ENCODE measurements around the gene ZSCAN10.
A peak's percentile ranks its signal among the peaks of the same experiment; 100 is the strongest.

ZSCAN10 gene

DNA sequence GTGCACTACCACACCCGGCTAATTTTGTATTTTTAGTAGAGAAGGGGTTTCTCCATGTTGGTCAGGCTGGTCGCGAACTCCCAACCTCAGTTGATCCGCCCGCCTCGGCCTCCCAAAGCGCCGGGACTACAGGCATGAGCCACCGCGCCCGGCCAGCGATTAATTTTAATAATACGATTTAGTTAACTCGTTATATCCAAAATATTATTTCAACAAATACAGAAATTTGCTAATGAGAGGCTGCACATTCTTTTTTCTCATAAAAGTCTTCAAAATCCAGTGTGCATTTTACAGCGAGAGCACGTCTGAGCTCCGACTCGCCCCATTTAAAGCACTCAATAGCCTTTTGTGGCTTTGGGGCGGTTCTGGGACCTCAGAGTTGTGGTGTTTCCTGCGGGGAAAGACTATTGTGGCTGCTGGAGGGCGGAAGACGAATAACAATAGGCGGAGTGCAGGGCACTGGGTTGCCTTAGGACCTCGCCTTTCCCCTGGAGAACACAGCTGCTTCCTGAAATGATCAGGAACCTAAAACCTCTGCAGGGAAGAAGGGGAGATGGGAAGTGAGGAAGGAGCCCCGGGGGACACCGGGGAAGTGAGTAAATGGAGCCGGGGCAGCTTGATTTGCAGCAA is 2.9 kb upstream of the ZSCAN10 start:
- no peak for DNase-seq

DNA sequence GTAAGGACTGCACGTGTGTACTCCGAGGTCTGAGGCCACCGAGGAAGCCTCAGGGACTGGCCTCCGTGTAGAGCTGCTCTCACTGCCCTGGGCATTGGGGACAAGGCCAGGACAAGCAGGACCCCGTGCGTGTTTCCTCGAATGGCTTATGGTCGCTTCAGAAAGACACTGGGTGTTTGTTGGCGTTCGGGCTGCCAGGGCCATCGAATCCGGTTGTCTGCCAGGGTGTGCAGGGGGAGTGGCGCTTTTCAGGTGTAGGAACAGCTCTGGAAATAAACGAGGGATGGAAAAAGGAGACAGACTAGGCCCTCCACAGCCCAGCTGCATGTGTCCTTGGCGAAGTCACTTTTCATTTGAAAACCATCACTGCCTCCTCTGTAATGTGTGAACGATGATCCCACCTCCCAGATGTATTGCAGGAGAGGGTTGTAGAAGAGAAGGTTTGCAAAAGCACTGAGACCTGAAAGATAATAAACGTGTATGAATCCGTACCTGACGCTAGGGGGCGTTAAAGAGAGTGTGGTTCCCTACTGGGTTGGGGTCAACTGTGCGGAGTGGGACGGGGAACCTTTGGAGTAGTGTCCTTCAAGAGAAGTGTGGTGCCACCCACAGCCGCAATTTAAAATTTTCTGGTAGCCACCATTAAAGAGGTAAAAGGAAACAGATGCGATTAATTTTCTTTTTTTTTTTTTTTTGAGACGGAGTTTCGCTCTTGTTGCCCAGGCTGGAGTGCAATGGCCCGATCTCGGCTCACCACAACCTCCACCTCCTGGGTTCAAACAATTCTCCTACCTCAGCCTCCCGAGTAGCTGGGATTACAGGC is 2.1 kb upstream of the ZSCAN10 start:
- DNase-seq, result no peak

DNA sequence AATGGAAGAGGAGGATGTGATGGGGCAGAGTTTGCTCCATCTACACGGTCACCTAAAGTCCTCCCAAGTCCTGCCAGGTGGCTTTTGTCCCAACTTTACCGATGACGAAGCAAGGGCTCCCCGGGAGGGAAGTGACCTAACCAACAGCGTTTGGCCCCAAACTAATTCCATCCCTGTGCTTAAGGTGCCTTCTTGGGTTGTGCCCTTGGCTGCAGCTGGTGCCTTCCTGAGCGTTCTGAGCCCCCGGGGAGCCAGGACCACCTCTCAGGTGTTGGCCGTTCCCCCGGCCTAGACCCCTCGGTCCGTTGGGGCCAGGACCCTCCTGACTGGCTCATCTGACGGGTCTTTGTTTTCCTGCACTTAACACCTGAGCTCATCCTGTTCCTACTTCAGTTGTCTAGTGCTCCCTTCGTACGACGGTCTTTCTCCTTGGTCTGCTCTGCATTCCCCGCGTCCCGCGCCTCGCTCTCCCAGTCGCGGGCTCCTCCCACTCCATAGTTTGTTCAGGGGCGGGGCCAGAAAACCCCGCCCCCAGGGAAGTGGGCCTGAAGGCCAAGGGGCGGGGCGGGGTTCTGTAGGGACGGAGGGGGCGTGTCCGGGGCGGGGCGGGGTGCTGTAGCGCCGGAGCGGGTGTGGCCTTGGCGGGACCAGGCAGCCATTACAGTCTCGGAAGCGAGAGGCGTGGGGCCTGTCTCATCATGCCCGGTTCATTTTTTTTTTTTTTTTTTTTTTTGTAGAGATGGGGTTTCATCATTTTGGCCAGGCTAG is 822 bp upstream of the ZSCAN10 start:
- DNase-seq, result peak; percentile 79

DNA sequence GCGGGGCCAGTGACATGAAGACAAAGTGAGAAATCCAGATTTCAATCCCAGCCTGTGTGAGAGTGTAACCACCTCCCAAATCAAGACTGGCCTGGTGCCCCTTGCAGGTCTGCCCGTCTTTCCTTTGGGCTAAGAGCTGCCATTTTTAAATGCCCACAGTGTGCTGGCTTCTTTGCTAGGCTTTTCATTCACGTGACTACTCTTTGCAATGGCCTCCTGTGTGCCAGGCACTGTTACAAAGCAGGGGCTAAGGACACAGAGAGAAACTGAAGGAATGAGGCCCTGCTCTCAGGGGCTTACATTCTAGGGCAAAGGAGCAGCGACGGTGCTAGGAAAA is 269 bp upstream of the ZSCAN10 start:
- DNase-seq, result no peak

DNA sequence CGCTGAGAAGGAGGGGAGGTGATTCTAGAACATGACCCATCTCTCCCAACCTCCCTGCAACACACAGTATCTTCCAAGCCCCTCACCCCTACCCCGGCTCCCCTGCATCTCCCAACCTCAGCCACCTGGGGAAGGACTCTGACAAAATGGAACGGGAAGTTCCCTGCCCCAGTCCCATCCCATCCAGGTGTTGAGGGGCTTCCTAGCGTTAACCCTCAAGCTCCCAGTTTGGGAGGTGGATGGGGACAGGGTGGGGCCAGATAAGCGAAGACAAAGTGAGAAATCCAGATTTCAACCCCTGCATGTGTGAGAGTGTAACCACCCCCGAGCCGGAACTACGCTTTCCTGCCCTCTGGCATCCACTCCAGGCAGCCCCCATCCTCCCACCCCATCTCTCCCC is 1.8 kb downstream of the ZSCAN10 start:
- DNase-seq, result no peak

DNA sequence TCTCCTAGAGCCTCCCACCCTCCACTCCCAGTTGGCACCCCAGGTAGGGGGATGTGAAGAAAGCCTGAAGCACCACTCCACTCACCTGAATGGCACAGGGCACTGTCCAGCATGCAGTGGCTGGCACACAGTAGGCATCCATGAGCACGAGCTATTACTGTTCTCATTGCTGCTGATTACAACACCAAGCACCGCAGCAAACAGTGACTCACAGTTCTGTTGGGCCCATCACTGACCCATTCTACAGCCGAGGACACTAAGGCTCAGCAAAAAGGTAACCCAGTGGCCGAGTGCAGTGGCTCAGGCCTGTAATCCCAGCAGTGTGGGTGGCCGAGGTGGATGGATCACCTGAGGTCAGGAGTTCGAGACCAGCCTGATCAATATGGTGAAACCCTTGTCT is 2.7 kb downstream of the ZSCAN10 start:
- DNase-seq, result no peak

DNA sequence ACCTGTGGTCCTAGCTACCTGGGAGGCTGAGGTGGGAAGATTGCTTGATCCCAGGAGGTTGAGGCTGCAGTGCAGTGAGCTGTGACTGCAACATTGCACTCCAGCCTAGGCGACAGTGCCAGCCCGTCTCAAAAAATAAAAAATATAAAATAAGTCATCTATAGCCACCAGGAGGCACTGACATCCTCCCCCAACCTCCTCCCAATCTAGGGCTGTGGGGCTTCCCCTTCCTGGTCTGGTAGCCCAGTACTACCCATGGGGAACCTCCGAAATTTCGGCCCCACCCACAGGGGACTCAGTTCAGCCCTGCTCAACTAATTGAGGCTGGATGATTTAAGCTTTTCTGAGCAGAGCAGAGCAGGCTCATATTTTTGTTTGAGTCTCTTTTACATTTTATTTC is 3.2 kb downstream of the ZSCAN10 start:
- DNase-seq, result peak; percentile 31

DNA sequence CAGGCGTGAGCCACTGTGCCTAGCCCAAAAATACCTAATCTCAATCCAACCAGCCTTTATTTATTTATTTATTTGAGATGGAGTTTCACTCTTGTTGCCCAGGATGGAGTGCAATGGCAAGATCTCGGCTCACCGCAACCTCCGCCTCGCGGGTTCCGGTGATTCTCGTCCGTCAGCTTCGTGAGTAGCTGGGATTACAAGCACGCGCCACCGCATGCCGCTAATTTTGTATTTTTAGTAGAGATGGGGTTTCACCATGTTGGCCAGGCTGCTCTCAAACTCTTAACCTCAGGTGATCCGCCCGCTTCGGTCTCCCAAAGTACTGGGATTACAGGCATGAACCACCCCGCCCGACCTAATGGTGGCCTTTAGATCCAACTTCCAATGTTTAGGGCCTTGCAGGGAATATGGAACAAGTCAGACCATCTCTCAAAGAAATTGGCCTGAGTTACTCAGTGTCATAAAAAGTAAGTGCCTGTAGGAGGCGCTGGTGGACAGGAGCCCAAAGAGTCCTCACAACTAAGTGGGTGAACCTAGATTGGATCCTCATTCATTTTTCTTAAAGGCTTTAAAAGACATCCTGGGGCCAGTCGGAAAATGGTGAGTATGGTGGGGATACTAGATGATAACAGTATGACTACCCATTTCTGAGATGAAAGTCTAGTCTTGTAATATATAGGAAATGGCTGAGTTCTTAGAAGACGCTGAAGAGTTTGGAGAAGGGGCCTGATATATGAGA is 4.6 kb downstream of the ZSCAN10 start:
- DNase-seq, result no peak

DNA sequence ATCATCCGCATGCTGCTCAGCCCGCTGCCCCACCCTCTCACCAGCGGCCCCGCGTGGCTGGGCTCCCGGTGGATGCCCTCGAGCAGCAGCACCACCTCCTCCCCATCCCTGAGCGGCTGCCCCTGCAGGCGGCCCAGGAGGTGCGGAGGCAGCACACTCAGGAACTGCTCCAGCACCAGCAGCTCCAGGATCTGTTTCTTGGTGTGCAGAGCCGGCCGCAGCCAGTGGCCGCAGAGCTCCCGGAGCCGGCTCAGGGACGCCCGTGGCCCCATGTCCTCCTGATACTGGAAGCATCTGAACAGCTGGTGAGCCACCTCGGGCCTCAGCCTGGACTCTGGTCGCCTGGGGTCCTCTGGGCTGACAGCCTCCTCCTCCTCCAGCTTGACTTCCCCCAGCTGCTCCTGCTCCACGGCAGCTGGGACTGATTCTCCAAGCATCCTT is 6.6 kb downstream of the ZSCAN10 start:
- DNase-seq, result no peak

DNA sequence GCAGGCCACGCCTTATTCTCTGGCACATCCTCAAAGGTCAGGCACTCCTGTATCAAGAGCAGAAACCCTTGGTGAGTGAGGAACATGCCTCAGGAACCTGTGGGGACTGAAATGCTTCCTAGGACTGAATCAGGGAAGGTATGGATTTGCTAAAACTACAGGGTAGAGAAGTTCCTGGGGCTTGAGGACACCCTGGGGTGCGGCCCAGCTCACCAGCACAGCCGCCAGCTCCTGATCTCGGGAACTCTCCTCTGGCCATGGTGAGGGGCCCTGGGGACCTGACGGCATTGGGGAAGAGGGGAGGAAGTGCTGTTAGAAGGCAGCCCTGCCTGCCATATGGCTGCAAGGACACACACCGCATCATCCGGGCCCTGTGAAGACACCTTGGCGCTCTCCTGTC is 7.5 kb downstream of the ZSCAN10 start:
- DNase-seq, result no peak

DNA sequence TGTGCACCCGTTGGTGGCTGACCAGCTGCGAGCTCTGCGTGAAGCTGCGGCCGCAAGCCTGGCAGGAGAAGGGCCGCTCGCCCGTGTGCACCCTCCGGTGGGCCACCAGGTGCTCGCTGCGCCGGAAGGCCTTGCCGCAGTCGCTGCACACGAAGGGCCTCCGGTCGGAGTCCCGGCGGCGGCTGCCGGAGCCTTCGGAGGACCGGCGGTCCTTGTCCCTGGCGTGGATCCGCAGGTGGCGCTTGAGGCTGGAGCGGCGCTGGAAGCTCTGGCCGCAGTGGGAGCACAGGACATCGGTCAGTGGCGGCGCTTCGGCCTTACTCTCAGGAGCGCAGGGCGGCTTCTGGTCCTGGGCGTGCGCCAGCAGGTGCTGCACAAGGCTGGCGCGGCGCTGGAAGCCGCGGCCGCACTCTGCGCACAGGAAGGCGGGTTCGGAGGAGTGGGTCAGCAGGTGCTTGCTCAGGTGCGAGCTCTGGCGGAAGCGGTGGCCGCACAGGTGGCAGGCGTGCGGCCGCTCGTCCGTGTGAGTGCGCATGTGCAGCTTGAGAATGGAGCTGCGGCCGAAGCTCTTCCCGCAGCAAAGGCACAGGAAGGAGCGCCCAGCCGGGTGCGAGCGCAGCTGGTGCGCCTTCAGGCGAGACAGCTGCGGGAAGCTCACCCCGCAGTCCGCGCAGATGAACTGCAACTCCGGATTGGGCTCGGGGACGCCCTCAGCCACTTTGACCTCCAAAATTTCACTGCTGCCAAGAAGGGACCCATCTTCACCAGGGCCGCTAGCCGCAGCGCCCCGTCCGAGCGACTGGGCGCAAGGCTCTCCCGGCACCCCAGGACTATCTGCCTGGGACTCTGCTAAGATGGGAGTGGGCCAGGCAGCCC is 9.1 kb downstream of the ZSCAN10 start:
- no peak for DNase-seq

DNA sequence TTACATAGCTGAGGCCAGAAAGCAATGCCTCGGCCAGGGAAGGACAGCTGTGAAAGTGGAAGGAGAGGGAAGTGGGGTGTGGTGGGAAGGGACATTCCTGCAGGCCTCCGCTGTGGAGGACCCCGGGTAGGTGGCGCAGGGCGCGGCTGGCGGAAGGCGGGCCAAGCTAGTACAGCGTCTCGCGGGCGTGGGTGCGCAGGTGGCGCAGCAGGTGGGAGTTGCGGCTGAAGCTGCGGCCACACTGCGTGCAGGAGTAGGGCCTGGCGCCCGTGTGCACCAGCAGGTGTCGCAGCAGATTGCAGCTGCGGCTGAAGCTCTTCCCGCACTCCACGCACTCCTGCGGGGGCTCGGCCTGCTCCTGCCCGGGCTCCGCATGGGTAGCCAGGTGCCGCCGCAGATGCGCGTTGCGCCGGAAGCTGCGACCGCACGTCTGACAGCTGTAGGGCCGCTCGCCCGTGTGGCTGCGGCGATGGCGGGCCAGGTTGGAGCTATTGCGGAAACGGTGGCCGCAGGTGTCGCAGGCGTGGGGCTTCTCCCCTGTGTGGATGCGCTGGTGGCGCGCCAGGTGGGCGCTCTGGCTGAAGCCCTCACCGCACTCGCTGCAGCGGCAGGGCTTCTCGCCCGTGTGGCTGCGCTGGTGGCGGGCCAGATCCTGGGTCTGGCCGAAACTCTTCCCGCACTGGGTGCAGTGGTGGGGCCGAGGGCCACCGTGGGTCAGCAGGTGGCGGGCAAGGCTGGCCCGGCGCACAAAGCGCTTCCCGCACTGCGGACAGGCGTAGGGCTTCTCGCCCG is 10.0 kb downstream of the ZSCAN10 start:
- DNase-seq, result no peak

DNA sequence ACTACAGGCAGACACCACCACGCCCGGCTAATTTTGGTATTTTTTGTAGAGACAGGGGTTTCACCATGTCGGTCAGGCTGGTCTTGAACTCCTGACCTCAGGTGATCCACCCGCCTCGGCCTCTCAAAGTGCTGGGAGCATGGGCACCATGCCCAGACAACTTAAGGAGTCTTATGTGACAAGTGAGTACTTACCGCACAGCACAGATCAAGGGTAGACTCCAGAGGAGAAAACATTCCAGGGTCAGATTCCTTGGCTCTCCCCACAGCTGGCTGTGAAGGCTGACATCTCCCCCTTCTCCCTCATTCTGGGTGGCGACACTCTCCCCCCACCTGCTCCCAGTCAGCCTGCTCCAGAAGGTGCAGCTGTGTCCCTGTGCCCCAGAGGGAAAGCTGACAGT is 10.6 kb downstream of the ZSCAN10 start:
- no peak for DNase-seq

DNA sequence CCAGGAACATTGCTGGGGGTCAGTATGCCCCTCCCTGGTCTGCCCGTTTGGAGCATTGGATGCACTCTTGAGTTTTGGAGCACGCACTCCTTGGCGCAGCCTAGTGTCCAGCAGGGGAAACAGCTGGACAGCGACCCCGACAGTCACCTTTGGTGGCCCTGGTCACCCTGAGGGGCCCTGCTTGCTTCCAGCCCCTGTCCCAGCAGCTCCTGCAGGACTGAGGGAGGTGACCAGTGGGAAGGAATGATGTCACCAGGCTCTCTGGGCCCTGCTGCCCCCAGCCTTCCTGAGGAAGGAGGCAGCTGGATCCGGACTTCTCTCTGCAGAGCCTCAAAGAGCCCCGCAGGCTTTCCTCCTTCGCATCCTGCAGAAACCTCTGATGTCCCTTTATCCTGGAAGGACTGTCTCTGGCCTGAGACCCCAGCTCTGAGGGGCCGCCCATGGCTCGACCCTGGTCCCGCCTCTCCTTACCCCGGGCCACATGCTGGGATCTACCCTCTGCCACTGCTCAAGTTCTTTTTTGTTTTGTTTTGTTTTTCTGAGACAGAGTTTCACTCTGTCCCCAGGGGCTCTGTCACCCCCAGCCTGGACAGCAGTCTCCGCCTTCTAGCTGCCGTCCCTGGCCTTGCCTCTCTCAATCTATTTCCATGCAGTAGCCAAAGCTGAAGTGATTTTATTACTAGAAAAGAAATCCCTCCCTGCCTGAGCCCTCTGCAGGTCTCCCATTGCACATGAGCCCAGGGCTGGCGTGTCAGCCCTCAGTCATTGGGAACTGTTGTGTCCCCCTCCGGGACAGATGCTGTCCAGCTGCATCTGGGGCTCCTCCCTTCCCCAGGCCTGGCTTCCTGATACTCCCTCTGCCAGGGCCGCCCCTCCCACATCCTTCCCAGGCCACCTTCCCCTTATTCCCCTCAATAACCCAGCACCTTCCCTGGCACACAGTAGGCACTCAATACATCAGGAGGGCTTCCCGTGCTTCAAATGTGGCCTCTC is 11.6 kb downstream of the ZSCAN10 start:
- no peak for DNase-seq

DNA sequence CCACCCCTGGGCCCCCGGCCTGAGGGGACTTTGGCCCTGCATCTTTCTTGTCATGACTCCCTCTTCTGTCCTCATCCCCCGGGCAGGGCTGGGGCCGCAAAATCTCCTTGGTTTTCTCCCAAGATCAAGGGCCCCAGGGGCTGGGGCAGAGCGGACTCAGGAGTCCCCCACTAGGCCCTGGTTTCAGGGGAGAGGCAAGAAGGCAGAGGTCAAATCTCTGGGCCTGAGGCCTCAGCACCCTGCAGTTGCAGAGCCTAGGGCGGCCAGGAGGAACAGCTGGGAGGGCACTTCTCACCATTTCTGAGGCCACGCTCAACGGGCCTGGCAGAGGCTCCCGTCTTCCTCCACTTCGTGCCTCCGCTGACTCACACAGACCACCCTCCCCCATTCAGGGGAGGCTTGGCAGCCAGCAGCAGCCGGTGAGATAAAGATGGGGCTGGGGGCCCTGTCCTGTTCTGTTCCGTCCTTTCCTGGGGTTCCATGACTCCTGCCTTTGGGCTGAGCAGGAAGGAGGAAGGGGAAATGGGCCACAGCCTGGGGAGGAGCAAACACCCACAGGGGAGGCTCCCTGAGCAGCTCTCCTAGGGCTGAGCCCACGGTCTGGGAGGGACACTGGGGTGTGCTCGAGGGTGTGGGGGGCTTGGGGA is 12.4 kb downstream of the ZSCAN10 start:
- DNase-seq, result no peak

DNA sequence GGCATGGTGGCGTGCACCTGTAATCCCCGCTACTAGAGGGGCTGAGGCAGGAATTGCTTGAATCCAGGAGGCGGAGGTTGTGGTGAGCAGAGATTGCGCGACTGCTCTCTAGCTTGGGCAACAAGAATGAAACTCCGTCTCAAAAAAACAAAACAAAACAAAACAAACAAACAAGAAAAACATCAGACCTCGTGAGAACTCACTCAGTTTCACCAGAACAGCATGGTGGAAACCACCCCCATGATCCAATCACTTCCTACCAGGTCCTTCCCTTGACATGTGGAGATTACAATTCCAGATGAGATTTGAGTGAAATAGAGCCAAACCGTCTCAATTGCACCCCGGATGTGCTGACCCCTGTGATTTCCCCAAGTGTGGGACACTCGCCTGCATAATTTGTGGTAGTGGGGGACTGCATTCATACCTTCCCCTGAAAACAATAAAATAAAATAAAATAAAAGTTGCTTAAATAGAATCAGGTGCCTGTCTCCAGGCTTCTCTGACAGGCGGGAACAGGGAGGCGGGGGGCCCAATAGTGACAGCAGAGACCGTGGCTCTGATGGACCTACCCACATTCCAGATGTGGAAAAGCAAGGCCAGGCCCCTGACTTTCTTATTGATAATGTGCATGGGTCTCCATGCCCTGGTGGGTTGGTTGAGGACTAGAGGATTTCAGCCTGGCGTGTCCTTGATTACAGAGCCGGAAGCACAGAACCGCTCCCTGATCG is 13.1 kb downstream of the ZSCAN10 start:
- no peak for DNase-seq

DNA sequence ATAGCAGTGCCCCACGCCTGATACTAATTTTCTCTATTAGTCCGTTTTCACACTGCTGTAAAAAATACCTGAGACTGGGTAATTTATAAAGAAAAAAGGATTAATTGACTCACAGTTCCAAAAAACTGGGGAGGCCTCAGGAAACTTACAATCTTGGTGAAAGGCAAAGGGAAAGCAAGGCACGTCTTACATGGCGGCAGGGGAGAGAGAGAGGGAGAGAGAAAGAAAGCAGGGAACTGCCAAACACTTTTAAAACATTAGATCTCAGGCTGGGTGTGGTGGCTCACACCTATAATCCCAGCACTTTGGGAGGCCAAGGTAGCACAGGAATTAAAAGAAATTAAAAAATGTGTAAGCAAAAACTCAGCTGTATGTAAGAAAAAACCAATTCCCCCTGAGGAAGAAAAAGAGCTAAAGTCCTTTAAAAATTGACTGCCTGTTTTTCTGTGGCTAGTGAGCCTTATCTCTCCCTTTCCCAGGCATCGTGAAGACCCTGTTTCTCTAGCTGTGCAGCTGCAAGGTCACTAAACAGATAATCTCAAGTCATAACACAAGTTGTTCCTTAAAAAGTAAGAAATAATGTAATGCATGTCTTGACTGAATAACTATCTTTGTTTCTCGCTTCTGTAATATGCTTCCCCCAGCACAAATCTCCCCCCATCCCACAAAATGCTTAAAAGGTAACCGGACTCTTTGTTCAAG is 14.0 kb downstream of the ZSCAN10 start:
- DNase-seq, result no peak

DNA sequence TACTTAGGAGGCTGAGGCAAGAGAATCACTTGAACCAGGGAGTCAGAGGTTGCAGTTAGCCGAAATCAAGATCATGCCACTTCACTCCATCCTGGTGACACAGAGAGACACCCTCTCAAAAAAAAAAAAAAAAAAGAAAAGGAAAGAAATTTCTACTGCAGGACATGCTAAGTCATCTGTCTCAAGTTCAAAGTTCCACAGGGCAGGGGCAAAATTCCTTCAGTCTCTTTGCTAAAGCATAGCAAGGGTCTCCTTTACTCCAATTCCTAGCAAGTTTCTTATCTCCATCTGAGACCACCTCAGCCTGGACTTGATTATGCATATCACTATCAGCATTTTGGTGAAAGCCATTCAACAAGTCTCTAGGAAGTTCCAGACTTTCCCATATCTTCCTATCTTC is 14.6 kb downstream of the ZSCAN10 start:
- no peak for DNase-seq

Measured in activated CD4-positive, alpha-beta T cell treated with anti-CD3 and anti-CD28 coated beads for 1 hour (primary cell).